Measurements from ENCODE around the gene AIF1L.
A peak's percentile ranks its signal among the peaks of the same experiment; 100 is the strongest.

Gene AIF1L

DNA sequence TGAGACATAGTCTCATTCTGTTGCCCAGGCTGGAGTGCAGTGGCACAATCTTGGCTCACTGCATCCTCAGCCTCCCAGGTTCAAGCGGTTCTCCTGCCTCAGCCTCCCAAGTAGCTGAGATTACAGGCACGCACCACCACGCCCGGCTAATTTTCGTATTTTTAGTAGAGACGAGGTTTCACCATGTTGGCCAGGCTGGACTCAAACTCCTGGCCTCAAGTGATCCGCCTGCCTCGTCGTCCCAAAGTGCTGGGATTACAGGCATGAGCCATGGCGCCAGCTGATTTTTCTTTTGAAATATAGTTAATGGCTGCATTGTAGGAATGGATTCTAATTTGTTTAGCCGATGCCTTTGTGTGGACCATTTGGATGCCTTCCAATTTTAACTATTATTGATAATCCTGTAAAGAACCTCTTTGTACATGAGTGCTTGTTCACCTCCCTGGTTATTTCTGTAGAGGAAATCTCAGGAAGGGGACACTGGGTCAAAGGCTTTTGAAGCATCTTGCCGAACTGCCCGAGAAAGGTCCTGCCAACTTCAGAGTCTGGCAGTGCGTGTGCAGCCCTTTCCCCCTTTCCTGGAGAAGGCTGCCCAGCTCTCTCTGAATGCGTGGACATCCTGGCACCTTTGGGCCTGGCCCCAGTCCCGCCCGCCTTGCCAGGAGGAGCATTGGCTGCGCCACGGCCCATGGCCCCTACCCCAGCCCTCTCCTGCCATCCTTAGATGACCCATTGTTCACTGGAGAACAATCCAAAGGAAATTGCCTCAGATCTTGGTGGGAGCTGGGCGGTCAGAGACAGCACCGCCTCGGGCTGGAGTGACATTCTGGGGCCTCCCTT is 20.2 kb downstream of the AIF1L start:
- no peak for DNase-seq
- in situ Hi-C loops (cut with MboI; ENCODE audit: low pct_unique_long_range_greater_than_20kb, low sequenced_read_pairs) = no loop called here

DNA sequence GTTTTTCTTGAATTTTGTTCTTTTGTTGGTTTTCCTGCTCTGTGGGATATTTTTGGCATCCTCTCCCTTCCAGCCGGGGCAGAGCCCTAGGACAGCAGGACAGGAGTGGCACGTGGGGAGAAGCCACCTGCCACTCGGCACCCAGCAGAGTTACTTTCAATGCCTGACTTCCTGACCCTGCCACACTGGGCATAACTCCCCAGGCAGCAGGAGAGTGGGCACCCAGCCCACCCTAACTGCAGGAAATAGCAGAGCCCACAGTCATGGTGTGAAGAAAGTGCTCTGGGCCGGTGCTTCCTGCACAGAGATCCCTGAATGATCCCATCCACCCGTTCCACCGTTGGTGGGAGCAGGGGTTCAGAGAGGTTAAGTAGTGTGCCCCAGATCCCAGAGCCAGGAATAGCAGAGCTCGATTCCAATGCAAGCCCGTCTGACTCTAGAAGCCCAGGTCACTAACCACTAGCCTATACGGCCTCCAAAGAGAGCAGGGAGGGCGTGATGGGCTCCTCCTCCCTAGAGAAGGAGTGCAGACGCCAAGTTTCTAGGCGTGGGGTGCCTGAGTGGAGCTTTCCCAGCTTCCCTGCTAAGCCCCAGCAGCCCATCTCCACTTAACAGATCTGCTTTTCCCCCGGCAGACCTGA is 20.9 kb downstream of the AIF1L start:
- no peak for DNase-seq
- in situ Hi-C loops (cut with MboI; ENCODE audit: low pct_unique_long_range_greater_than_20kb, low sequenced_read_pairs) = no loop called here

DNA sequence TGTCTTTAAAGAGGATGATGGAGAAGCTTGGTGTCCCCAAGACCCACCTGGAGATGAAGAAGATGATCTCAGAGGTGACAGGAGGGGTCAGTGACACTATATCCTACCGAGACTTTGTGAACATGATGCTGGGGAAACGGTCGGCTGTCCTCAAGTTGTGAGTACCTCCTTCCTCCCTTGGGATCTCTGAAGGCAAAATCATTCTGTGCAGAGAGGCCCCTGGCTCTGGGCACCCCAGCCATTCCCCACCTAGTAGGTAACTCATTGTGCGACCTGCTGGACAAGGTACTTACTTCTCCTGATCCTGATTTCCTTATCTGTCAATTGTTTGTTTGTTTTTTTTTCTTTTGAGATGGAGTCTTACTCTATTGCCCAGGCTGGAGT is 21.4 kb downstream of the AIF1L start:
- in situ Hi-C loops (cut with MboI; ENCODE audit: low pct_unique_long_range_greater_than_20kb, low sequenced_read_pairs) = no loop called here
- no peak for DNase-seq

DNA sequence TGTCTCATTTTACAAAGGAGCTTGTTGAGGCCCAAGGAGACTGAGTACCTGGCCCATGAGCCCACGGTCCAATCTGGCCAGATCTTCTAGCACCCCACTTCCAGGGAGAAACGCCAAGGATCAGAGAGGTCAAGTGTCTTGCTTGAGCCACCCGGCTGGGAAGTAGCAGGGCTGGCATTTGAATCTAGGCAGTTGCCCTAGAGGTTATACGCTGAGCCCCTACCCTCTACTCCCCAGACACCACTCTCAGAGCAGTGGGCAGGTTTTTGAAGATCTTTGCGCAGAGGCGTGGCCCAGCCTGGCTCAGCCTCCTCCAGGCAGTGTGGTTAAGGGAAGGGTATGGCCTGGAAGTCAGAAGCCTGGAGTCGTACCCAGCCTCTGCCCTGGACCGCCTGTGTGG is 23.3 kb downstream of the AIF1L start:
- in situ Hi-C loops (cut with MboI; ENCODE audit: low pct_unique_long_range_greater_than_20kb, low sequenced_read_pairs) = no loop called here
- DNase-seq = no peak

DNA sequence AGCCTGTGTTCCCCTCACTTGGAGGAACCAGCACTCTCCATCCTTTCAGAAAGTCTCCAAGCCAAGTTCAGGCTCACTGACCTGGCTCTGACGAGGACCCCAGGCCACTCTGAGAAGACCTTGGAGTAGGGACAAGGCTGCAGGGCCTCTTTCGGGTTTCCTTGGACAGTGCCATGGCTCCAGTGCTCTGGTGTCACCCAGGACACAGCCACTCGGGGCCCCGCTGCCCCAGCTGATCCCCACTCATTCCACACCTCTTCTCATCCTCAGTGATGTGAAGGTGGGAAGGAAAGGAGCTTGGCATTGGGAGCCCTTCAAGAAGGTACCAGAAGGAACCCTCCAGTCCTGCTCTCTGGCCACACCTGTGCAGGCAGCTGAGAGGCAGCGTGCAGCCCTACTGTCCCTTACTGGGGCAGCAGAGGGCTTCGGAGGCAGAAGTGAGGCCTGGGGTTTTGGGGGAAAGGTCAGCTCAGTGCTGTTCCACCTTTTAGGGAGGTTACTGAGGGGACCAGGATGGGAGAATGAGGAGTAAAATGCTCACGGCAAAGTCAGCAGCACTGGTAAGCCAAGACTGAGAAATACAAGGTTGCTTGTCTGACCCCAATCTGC is 24.4 kb downstream of the AIF1L start:
- in situ Hi-C loops (cut with MboI; ENCODE audit: low pct_unique_long_range_greater_than_20kb, low sequenced_read_pairs) = no loop called here
- DNase-seq = no peak

DNA sequence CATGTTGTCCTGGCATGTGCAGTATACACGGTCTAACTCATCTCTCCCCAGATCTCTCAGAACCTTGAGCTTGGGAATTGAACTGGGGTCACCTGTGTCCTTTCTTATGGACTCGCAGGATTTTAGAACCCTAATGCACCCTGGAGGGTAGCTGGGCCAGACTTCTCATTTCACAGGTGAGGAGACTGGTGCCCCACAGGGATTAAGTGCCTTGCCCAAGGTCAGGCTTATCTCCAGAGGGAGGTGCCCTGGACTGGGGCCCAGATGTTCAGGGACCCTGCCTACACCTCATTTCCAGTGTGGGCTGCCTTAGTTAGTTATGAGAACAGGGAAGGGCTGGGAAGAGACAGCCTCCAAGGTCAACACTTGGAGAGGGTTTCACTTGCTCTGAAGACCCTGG is 25.0 kb downstream of the AIF1L start:
- no peak for DNase-seq
- in situ Hi-C loops (cut with MboI; ENCODE audit: low pct_unique_long_range_greater_than_20kb, low sequenced_read_pairs) = no loop called here

DNA sequence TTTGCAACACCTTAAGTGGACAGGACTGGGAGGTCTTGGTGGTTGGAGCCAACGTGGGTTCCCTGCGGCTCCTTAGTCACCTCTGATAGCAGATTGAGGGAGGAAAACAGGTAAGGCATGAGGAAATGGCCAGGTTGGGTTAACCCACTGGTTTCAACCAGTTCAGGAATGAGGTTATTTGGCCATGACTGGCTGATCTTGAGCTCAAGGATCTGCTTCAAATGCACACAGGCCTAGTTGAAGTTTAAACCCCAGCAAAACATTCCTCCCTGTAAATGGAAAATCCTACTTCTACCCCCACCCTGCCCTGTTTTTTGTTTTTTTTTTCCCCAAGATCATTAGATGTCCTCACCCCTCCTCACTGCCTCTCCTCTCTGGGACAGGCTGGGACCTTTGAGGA is 25.8 kb downstream of the AIF1L start:
- DNase-seq = no peak
- in situ Hi-C loops (cut with MboI; ENCODE audit: low pct_unique_long_range_greater_than_20kb, low sequenced_read_pairs) = no loop called here

DNA sequence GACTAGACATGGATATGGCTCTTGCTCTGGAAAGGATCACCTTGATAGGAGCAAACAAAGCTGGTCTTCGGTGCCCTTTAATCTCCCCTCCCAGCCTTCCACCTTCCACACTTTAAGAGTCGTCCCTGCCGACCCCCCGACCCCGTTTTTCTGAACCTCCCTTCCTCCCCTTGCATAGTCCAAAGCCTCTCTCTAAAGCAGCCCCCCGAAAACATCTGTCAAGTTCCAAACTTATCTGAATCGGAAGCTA is 28.6 kb downstream of the AIF1L start:
- DNase-seq = no peak
- in situ Hi-C loops (cut with MboI; ENCODE audit: low pct_unique_long_range_greater_than_20kb, low sequenced_read_pairs) = no loop called here

DNA sequence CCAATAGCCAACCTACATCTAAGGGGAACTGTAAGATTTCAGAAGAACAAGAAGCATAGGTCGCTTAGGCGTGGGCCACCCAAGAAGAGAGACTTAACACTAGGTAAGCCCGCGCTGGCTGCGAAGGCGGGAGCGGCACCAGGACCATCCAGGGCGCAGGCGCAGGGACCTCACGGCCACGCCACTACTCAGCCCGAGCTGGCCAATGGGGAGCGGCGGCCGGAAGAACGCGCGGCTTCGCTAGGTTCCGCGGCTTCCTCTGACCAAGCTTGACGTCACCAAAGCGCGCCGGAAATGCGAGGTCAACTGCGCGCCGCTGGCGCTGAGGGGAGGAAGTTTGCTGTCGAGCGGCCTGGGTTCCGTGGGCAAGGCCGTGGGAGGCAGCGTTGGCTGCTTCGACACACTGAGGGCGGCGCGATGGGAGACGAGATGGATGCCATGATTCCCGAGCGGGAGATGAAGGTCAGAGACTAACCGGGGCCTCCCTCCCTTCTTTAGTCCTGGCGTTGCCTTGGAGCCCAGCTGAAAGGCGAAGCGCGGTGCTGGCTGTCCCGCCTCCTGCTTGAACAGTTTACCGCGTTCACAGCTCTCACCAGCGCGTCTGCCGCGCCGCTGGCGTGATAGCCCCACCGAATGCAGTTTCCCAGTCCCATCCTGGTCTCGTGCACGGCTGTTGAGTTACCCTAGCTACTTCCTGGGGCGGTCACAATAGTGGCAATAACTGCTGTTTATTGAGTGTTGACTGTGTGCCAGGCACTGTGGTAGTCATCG is 29.1 kb downstream of the AIF1L start, which contains the start of gene NUP214:
TSS of gene NUP214 (plus strand) at position 299 of the 771 bp plus-strand sequence. CDS start at position 418, 119 bp downstream.
- in situ Hi-C loops (cut with MboI; ENCODE audit: low pct_unique_long_range_greater_than_20kb, low sequenced_read_pairs) = no loop called here
- DNase-seq = peak; percentile 98

DNA sequence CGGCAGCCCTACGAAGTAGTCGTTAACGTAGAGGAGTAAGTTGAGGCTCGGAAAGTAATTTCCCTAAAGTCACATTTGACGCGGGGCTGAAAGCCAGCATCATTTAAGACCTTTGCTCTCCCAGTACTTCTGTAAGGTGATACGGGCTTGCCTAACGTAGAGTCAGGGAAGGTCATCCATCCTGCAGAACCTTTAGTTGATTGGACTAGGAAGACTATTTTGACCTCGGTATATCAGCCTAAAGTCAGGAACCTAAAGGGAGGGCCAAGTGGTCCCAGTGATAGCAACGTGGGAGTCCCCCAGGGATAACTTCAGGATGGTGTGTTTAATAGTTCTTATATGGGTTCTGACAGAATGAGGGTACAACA is 29.7 kb downstream of the AIF1L start:
- in situ Hi-C loops (cut with MboI; ENCODE audit: low pct_unique_long_range_greater_than_20kb, low sequenced_read_pairs) = no loop called here
- no peak for DNase-seq

DNA sequence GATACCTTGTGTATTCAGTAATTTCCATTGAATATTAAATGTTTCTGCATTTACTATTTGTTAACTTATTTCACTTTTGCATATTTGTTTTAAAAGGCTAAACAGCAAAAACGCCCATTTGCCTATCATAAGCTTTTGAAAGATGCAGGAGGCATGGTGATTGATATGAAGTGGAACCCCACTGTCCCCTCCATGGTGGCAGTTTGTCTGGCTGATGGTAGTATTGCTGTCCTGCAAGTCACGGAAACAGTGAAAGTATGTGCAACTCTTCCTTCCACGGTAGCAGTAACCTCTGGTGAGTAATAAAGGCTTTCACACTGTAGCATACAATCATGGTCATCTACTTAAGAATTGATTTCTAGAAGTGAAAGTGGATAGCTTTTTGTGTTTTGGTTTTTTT is 32.9 kb downstream of the AIF1L start:
- in situ Hi-C loops (cut with MboI; ENCODE audit: low pct_unique_long_range_greater_than_20kb, low sequenced_read_pairs) = no loop called here

DNA sequence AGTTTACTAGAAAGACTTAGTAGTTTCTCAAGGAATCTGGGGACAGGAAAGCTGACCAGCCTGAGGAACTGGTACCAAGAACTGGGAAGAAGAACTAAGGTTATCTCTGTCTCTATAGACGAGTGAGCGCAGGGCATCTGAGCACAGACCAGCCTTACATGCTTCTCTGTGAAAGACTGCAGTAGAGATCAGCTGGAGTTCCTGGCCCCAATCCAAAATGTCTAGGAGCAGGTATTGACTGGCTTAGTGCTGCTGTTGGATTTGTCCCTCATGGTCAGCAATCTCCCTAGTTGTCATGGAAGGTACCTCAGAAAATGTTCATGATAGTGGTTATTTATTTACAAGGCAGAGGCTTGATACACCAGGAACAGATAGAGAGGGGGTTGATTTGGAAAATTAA is 42.3 kb downstream of the AIF1L start:
- in situ Hi-C loops (cut with MboI; ENCODE audit: low pct_unique_long_range_greater_than_20kb, low sequenced_read_pairs) = no loop called here
- DNase-seq = no peak

More for the DNA sequence above, 32.9 kb downstream of the AIF1L start:
- DNase-seq = no peak

DNA sequence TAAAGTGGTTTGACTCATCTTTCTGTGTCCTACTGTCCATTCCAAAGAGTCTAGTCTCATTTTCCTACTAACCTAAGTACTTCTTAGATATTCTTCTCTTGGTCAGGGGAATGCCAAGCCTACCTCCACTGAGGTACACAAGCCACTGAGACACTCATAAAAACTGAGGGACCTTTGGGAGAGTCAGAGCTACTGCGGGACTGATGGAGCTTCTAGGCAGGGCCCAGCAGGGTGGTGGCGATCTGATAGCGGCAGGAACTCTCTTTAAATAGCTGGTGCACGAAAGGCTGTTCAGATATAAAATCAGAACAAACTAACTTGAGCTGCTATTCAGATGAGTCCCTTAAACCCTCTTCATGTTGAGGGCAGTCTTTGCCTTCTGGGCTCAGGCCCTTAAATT is 43.8 kb downstream of the AIF1L start:
- no peak for DNase-seq
- in situ Hi-C loops (cut with MboI; ENCODE audit: low pct_unique_long_range_greater_than_20kb, low sequenced_read_pairs) = no loop called here

DNA sequence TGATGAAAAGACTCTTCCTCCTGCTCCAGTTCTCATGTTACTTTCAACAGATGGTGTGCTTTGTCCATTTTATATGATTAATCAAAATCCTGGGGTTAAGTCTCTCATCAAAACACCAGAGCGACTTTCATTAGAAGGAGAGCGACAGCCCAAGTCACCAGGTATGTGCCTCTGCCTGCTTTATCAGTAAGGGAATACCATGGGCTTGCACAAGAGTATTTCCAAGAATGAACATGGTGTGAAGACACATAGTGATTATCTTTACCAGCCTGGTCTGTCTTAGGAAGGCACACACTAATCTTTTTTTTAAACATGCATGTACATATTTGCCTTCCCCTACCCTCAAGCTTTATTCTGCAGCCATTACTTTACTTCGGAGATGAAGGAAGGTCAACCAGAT is 44.2 kb downstream of the AIF1L start:
- in situ Hi-C loops (cut with MboI; ENCODE audit: low pct_unique_long_range_greater_than_20kb, low sequenced_read_pairs) = no loop called here
- DNase-seq = no peak

DNA sequence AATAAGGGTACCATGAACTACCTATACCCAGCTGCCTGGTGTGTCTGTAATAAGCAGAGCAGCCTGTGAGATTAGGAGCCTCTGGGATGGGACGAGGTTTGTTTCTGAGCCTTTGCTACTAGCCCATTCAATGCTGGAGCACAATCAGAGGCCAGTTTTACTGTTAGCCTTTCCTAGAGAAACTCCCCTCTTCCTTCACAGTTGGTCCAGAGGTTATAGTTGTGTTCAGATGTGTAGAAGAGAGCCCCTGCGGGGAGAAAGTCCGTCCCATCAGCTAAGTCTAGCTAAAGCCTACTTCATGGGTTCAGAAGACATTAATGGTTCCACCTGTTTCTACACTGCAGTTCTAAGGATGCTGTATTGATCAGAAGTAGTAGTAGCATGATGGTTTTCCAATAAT is 45.8 kb downstream of the AIF1L start:
- in situ Hi-C loops (cut with MboI; ENCODE audit: low pct_unique_long_range_greater_than_20kb, low sequenced_read_pairs) = no loop called here
- DNase-seq = no peak

DNA sequence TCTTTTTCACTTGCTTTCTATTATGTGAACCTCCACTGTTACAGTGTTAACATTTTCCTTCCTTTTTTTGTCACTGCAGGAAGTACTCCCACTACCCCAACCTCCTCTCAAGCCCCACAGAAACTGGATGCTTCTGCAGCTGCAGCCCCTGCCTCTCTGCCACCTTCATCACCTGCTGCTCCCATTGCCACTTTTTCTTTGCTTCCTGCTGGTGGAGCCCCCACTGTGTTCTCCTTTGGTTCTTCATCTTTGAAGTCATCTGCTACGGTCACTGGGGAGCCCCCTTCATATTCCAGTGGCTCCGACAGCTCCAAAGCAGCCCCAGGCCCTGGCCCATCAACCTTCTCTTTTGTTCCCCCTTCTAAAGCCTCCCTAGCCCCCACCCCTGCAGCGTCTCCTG is 47.9 kb downstream of the AIF1L start:
- peak; percentile 63 for DNase-seq
- in situ Hi-C loops (cut with MboI; ENCODE audit: low pct_unique_long_range_greater_than_20kb, low sequenced_read_pairs) = no loop called here

DNA sequence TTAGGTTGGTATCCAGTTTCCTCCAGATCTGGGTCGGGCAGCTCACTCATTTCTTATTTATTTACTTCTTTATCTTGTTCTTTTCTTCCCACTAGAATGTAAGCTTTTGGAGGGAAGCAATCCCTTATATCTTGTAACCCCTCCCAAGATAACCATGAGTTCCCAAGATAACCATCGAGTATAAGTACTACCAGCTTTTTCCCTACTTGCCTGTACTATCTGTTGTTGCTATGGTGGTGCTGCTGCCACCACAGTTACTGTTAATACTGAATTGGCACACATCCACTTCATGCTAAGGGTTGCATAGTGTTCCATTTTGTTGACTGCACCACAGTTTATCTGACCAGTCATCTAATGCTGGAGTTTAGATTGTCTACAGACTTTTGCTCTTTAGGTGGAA is 48.9 kb downstream of the AIF1L start:
- DNase-seq = no peak
- in situ Hi-C loops (cut with MboI; ENCODE audit: low pct_unique_long_range_greater_than_20kb, low sequenced_read_pairs) = no loop called here

DNA sequence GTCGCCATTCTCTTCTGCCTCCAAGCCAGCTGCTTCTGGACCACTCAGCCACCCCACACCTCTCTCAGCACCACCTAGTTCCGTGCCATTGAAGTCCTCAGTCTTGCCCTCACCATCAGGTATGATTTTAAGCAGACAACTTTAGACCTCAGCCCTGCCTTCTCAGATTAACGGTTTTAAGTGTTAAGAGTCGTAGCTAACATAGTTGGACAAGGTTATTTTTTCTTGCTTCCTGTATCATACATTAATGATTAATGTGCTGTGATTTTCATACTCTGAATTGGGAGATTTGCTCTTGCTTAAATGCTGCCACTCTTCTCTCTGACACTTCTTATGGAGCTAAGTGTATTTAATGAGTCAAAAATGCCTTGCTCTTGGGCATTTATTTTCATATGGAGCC is 49.9 kb downstream of the AIF1L start:
- in situ Hi-C loops (cut with MboI; ENCODE audit: low pct_unique_long_range_greater_than_20kb, low sequenced_read_pairs) = no loop called here
- no peak for DNase-seq

DNA sequence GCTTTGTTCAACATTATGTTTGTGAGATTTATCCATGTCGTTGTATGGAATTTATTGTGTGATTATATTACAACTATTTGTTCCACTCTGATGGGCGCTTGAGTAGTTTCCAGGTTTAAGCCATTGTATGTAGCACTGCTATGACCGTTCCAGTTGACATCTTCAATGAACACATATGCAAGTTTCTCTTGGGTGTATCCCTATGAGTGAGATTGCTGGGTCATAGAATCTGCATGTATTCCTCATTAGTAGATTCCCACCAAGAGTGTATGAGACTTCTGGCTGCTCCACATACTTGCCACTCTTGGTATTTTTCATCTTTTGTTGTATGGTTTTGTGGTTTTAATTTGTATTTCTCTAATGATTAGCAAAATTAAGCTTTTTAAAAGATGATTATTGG is 51.9 kb downstream of the AIF1L start:
- DNase-seq = no peak
- in situ Hi-C loops (cut with MboI; ENCODE audit: low pct_unique_long_range_greater_than_20kb, low sequenced_read_pairs) = no loop called here
